Anterior cingulate cortex (tissue), 58 donors: ENCODE results near the gene ASPRV1.

ENCODE experiments used
- DNase-seq, 58 donors: peaks; one replicate each; lab custom pipeline; 2025; lab: John Stamatoyannopoulos, UW

Gene ASPRV1

DNA sequence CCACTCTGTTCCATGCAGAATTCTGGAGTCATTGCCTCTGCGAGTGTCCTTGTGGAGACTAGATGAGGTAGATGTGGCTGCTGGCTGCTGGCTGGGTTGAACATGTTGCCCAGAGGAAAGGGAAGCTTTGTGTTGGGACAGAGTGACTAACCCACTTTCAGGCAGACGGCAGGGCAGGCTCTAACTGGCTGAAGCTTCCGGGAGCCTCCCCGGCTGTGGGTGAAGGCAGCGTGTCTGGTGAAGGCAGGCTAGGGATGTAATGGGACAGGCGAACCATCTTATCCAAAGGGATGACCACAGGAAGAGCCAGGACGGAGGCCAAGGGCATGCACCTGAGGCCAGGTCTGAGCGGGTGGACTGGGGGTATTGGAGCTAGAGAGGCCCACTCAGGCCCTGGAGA lies 16.0 kb downstream of the ASPRV1 start:
- no peak for DNase-seq

- DNase-seq, result no peak
Measured at GRCh38 chr2:69944756-69945155, 16.7 kb downstream of the ASPRV1 start.

- no peak for DNase-seq
Measured at GRCh38 chr2:69943843-69944525, 17.4 kb downstream of the ASPRV1 start.

DNA sequence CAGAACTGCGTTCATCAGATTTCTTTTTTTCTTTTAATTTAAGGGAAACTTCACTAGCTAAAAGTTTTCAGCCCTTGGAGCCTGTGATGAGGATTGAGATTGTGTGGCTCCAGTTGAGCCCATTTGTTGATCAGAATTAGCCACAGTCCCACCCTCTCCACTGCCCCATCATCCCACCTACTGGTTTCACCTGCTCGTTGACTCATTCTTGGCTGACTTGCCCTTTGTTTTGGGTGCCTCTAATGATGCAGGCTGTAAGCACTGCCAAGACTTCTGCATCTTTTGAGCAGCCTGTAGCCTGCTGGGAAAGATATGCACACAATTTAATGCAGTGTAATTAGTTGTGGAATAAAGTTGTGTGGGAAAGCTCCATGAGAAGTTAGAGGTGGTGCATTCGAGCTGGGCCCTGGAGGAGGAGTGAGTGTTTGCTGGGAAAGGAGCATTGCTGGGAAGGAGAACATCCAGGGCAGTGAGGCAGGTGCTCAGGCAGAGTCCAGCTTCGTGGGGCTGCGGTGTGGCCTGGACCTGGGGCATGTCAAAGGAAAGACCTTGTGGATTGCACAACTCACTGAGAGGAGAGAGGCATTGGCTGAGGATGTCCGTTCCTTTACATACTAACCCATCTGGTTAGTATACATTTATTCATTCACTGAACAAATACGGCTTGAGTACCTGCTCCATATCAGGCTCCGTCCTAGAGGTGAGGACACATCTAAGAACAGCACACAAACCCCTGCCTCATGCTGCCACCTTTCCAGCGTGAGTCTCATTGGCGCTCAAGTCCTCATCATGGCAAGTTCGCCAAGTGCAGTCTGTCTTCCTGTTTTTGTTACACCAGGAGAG lies 18.2 kb downstream of the ASPRV1 start:
- DNase-seq, result no peak

- DNase-seq, result no peak
Measured at GRCh38 chr2:69940691-69941090, 20.7 kb downstream of the ASPRV1 start.

DNA sequence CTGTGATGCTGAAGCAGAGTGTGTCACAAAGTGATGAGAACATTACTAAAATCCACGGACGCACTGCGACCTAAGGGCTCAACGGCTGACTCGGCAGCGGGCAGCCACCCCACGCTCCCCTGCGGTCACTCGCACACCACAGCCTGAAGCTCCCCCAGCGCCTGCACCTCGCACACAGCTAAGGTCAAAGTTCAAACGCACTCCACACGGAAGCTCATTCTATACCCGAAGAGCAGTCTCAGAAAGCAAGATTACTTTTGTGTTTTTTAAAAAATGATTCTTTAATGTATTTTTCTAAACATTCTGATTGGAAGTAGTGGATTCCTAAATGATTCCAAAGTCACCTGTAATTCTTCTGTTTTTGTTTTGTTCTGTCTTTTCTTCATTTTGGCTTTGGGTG lies 21.7 kb downstream of the ASPRV1 start:
- no peak for DNase-seq

GRCh38 chr2:69937968-69938367 lies 23.5 kb downstream of the ASPRV1 start:
- no peak for DNase-seq

DNA sequence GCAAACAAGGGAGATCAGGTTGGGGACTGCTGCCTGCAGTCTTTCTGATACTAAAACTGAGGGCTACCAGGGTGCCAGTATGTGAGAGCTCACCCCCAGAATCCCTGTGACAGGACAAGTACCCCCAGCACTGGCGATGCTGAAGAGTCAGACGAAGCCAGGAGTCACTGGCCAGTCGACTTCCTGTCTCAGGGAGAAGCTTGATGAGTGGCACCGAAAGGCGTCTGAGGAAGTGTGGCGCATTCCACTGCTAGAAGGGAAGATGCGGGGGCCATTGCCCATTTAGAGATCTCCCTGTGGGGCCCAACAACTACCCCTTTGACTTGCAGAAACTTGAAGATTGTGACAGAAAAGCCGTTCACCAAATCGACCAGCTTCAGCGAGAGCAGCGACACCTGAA lies 24.5 kb downstream of the ASPRV1 start:
- peak in 1 of 58 donors; percentile 5 for DNase-seq

GRCh38 chr2:69935011-69935410 lies 26.4 kb downstream of the ASPRV1 start:
- DNase-seq, result no peak

- DNase-seq, result no peak
Measured at GRCh38 chr2:69934614-69934908, 26.9 kb downstream of the ASPRV1 start.

DNA sequence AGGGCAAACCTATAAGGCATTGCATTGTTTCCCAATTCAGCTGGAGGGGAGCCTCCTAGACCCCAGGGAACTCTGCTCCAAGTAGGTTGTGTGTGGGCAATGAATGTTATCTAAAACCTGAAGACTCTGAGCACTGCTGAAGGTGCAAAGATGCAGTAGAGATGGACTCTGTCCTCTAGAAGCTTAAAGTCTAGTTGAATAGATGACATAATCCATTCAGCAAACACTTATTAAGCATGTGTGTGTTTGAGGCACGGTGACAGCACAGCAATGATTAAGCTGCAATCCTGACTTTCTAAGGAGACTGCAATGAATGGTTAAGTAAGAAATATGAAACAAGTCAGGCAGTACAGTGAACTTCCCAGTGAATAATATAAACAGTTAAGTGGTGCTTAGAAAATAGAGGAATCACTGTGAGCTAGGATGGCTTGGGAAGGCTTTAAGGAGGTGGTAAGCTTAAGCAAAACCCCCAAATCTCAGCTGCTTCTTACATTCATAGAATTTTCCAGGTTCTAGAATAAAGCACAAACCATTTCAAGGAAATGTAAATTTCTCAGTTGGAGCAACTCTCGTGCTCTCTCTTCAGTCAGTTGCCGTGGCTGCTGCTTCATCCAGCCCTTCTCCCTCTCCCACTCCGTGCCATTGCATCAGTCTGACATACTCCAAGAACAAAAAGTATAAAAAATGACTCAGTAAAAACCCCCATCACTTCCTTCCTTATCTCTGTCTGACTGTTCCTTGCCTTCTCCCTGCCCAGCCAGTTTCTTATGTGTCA lies 27.4 kb downstream of the ASPRV1 start:
- no peak for DNase-seq

DNA sequence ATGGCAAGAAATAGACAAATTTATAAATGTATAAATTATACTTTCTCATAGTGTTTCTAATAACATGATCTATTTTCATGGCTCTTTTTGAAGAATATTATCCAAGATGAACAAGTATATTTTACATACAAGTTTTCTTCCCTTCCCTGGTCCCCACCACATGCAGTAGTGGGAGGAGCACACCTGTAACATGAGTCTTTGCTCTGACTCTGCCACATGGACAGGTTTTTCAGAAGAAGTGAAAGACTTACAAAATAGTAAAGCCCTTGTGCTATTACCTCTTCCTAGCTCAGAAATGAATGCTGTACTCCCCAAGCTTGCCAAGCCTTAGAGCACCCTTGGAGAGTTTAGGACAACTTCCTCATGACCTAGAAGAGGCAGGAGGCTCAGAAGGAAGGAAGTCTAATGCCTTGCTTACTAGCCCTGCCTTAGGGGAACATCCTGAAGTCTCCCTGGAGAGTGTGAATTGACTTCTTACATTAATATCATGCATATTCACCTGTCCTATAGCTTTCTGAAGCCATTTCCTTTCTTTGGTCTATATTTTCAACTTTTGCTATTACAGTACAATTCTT lies 28.1 kb downstream of the ASPRV1 start:
- DNase-seq, result no peak

DNA sequence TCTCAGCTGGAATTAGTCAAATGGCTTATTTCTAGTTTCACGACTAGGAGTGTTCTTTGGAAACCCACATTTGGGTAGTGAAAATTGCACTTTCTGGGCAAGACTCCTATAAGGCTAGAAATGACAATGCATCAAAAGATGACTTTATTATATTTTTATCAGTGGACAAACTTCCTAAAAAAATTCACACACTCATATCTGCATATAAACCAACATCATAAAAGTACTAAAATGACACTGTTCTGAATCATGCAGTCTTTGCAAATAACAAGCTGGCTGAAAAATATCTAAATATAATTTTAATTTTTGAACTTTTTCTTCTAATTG lies 28.9 kb downstream of the ASPRV1 start:
- no peak for DNase-seq

GRCh38 chr2:69931832-69932595 lies 29.4 kb downstream of the ASPRV1 start:
- peak in 11 of 58 donors; percentile 13 to 37 (median 25) for DNase-seq

GRCh38 chr2:69926849-69927515 lies 34.4 kb downstream of the ASPRV1 start:
- no peak for DNase-seq

- no peak for DNase-seq
Measured at GRCh38 chr2:69923116-69923515, 38.3 kb downstream of the ASPRV1 start.

- no peak for DNase-seq
Measured at GRCh38 chr2:69918401-69918800, 43.0 kb downstream of the ASPRV1 start.

DNA sequence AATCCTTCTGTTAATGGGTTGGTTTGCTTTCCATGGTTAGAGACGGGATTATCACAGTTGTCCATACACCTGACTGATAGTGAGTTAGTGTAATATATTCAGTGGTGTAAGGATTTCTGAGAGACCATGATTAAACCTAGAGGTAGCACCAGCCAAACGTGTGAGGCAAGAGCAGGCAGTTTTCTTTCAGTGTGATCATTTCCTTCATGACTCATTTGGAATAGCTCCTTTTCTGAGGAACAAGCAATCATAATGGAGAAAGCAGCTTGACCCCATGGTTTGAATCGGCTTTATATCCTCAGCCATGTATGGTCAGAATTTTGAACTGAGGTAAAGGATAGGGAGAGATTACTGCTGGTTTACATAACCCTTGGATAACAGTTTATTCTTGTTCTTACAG lies 43.6 kb downstream of the ASPRV1 start:
- DNase-seq, result no peak

DNA sequence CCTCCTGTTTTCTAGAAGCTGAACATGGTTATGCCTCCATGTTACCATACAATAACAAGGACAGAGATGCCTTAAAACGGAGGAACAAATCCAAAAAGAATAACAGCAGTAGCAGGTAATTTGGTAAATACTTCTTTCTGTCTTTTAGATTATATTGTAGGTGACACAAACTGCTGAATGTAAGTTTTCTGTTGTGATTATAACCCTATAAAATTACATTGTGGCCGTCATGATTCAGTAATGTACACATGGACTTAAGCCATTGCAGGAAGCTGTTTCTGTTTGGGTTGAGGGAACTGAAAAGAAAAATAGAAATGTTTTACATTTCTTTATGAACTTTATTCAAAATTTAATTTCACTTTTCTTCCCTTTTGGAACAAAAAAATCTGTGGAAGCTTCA lies 45.3 kb downstream of the ASPRV1 start:
- no peak for DNase-seq
